Activated CD4-positive, alpha-beta T cell treated with anti-CD3 and anti-CD28 coated beads for 36 hours (primary cell): ENCODE data around the gene NDUFA3. TPM values are rescaled to one million over a fixed set of nuclear protein-coding genes. Genes with fewer than 3 reads are reported as not detected.

Source experiments
- ATAC-seq: fragments of 200-7000 bp; cut with Tn5 transposase; one replicate; pipeline ENCODE4 v1.10.0; 2021; ENCODE audit warnings: mild to moderate bottlenecking, moderate library complexity
- CTCF ChIA-PET: fragments of 350-600 bp; sonication (Branson Sonifier 250); formaldehyde crosslinking; loops from one replicate; lab custom pipeline; 2021; ENCODE audit warnings: antibody characterized with exemption; lab: Charles Lee
- POLR2A ChIA-PET: fragments of 350-600 bp; sonication (Branson Sonifier 250); formaldehyde crosslinking; loops from one replicate; lab custom pipeline; 2021; ENCODE audit warnings: antibody characterized with exemption, inconsistent platforms; lab: Charles Lee
- DNase-seq: peaks from one replicate; pipeline ENCODE4 v3.0.0-alpha.2; 2020
- H3K27ac Mint-ChIP-seq: one replicate; pipeline ENCODE4 v1.8.0; 2021; ENCODE audit warnings: mixed read lengths
- H3K27me3 Mint-ChIP-seq: one replicate; pipeline ENCODE4 v1.8.0; 2021; ENCODE audit warnings: mixed read lengths
- H3K36me3 Mint-ChIP-seq: one replicate; pipeline ENCODE4 v1.8.0; 2021; ENCODE audit warnings: low read depth, mixed read lengths
- H3K4me1 Mint-ChIP-seq: one replicate; pipeline ENCODE4 v1.8.0; 2021; ENCODE audit warnings: mixed read lengths
- H3K4me3 Mint-ChIP-seq: one replicate; pipeline ENCODE4 v1.8.0; 2021; ENCODE audit warnings: mild to moderate bottlenecking, moderate library complexity, mixed read lengths
- H3K9me3 Mint-ChIP-seq: one replicate; pipeline ENCODE4 v1.8.0; 2021; ENCODE audit warnings: low read depth, mixed read lengths
- intact Hi-C, 2 experiments: fragments of 100-400 bp; cut with DNase I in 1 of 2; cut with micrococcal nuclease in 1 of 2; formaldehyde crosslinking; loops; one replicate each; pipeline versions ENCODE4 v1.14.2 to v1.15.1; 2022 to 2024; cut with DNase I, micrococcal nuclease
- total RNA-seq, 2 experiments: library from RNA; stranded (reverse); gene quantifications; one replicate each; pipeline ENCODE4 v1.2.3, GENCODE V29; 2021

NDUFA3 gene
- total RNA-seq, 2 experiments from 2014 or later: 99.9 to 158 TPM

GRCh38 chr19:54108496-54108895 lies 5.8 kb downstream of the NDUFA3 start:
- DNase-seq: no peak
- intact Hi-C loops: no loop called here
- ATAC-seq: no peak
- POLR2A ChIA-PET: no interaction called here
- Mint-ChIP-seq H3K9me3 (no peaks in the 10 kb centered on the region), H3K27me3 (no peaks in the 10 kb centered on the region), H3K4me3 (no peak overlapping the region), H3K4me1 (peaks cover 10% of the 10 kb centered on the region), H3K27ac (no peak overlapping the region), H3K36me3 (peaks cover 38% of the 10 kb centered on the region)
- CTCF ChIA-PET: no interaction called here

GRCh38 chr19:54109651-54110050 lies 7.0 kb downstream of the NDUFA3 start:
- DNase-seq (no peak), ATAC-seq (no peak)
- H3K4me1 Mint-ChIP-seq: peaks cover 16% of the 10 kb centered on the region
- peaks cover 47% of the 10 kb centered on the region for H3K36me3 Mint-ChIP-seq
- ChIA-PET CTCF (no interaction called here), POLR2A (no interaction called here)
- no peak overlapping the region for H3K27ac Mint-ChIP-seq
- intact Hi-C loops: no loop called here
- no peak overlapping the region for H3K4me3 Mint-ChIP-seq
- no peaks in the 10 kb centered on the region for H3K9me3 Mint-ChIP-seq
- no peaks in the 10 kb centered on the region for H3K27me3 Mint-ChIP-seq

GRCh38 chr19:54114340-54115108 lies 11.9 kb downstream of the NDUFA3 start:
- peaks cover 44% of the 10 kb centered on the region for H3K36me3 Mint-ChIP-seq
- no peaks in the 10 kb centered on the region for H3K9me3 Mint-ChIP-seq
- peak overlapping the region; percentile 96 for H3K27ac Mint-ChIP-seq
- H3K27me3 Mint-ChIP-seq: no peaks in the 10 kb centered on the region
- POLR2A ChIA-PET: interaction anchor here (1.0 to 3.5 kb wide), 5 partner anchors 11 to 349 kb away, joined by 3 to 32 read pairs (median 9); partner anchors contain the start of genes CNOT3, LENG9, MBOAT7 and NDUFA3
- ATAC-seq (peak; percentile 55), DNase-seq (peak; percentile 76)
- intact Hi-C loops: loop anchor here (1.0 to 5.0 kb wide), 12 partner anchors 12 to 1012 kb away; partner anchors contain the start of genes CNOT3 (in 2 of the 2), LENG1 (in 2 of the 2), NDUFA3 (in 2 of the 2) and LENG8 (in 1 of the 2)
- peak overlapping the region; percentile 83 for H3K4me3 Mint-ChIP-seq
- H3K4me1 Mint-ChIP-seq: peaks cover 25% of the 10 kb centered on the region
- CTCF ChIA-PET: interaction anchor here (0.6 to 1.4 kb wide), 3 partner anchors 12 to 1347 kb away, joined by 4 read pairs; partner anchors contain the start of genes CNOT3 and NDUFA3

GRCh38 chr19:54115109-54116063 lies 12.7 kb downstream of the NDUFA3 start, which contains the start of the genes PRPF31 and TFPT:
PRPF31 (plus strand) TSS chr19:54115754; CDS start chr19:54118279, 2,525 bp downstream.
TFPT (minus strand) TSS chr19:54115657; CDS start chr19:54115269, 388 bp downstream.
- ATAC-seq (peak; percentile 94), DNase-seq (peak; percentile 97)
- H3K9me3 Mint-ChIP-seq: no peaks in the 10 kb centered on the region
- no peaks in the 10 kb centered on the region for H3K27me3 Mint-ChIP-seq
- H3K27ac Mint-ChIP-seq: peak within 1 kb of the TSS; percentile 96
- ChIA-PET POLR2A (interaction anchor here (0.7 to 3.5 kb wide), 8 partner anchors 12 to 348 kb away, joined by 3 to 32 read pairs (median 8); partner anchors contain the start of genes CNOT3, LENG9, MBOAT7 and NDUFA3), CTCF (interaction anchor here (1.0 to 1.4 kb wide), 4 partner anchors 13 to 74 kb away, joined by 3 to 4 read pairs (median 4); partner anchors contain the start of genes CNOT3, MBOAT7 and NDUFA3)
- H3K36me3 Mint-ChIP-seq: peaks cover 43% of the 10 kb centered on the region
- intact Hi-C loops: loop anchor here (1.0 to 5.0 kb wide), 12 partner anchors 13 to 1013 kb away; partner anchors contain the start of genes CNOT3 (in 2 of the 2), LENG1 (in 2 of the 2), NDUFA3 (in 2 of the 2) and LENG8 (in 1 of the 2)
- H3K4me3 Mint-ChIP-seq: peak within 1 kb of the TSS; percentile 83
- H3K4me1 Mint-ChIP-seq: peaks cover 25% of the 10 kb centered on the region

GRCh38 chr19:54121259-54121658 lies 18.6 kb downstream of the NDUFA3 start:
- DNase-seq (no peak), ATAC-seq (no peak)
- Mint-ChIP-seq H3K27ac (no peak overlapping the region), H3K4me3 (no peak overlapping the region), H3K4me1 (peaks cover 14% of the 10 kb centered on the region), H3K27me3 (no peaks in the 10 kb centered on the region), H3K9me3 (no peaks in the 10 kb centered on the region), H3K36me3 (peaks cover 49% of the 10 kb centered on the region)
- intact Hi-C loops: no loop called here
- CTCF ChIA-PET: no interaction called here
- POLR2A ChIA-PET: no interaction called here

- no peaks in the 10 kb centered on the region for H3K27me3 Mint-ChIP-seq
- ATAC-seq (no peak), DNase-seq (no peak)
- no peak overlapping the region for H3K27ac Mint-ChIP-seq
- ChIA-PET CTCF (interaction anchor here (0.7 to 1.0 kb wide), 2 partner anchors 10 to 253 kb away, joined by 3 read pairs; no protein-coding TSS in a partner anchor), POLR2A (interaction anchor here (0.8 kb wide), 1 partner anchor 13 kb away, joined by 3 read pairs; no protein-coding TSS in a partner anchor)
- no peaks in the 10 kb centered on the region for H3K4me1 Mint-ChIP-seq
- intact Hi-C loops: no loop called here
- H3K9me3 Mint-ChIP-seq: no peaks in the 10 kb centered on the region
- peaks cover 48% of the 10 kb centered on the region for H3K36me3 Mint-ChIP-seq
- H3K4me3 Mint-ChIP-seq: no peak overlapping the region
Measured at GRCh38 chr19:54123682-54124081, 21.0 kb downstream of the NDUFA3 start.

- DNase-seq (no peak), ATAC-seq (no peak)
- intact Hi-C loops: no loop called here
- ChIA-PET POLR2A (no interaction called here), CTCF (interaction anchor here (1.0 kb wide), 1 partner anchor 252 kb away, joined by 3 read pairs; no protein-coding TSS in a partner anchor)
- Mint-ChIP-seq H3K27ac (no peak overlapping the region), H3K27me3 (no peaks in the 10 kb centered on the region), H3K4me1 (no peaks in the 10 kb centered on the region), H3K4me3 (no peak overlapping the region), H3K9me3 (no peaks in the 10 kb centered on the region), H3K36me3 (peaks cover 45% of the 10 kb centered on the region)
Measured at GRCh38 chr19:54124393-54124792, 21.7 kb downstream of the NDUFA3 start.

GRCh38 chr19:54125713-54126112 lies 23.1 kb downstream of the NDUFA3 start:
- CTCF ChIA-PET: no interaction called here
- H3K27ac Mint-ChIP-seq: no peak overlapping the region
- DNase-seq (no peak), ATAC-seq (no peak)
- intact Hi-C loops: no loop called here
- no peaks in the 10 kb centered on the region for H3K4me1 Mint-ChIP-seq
- H3K9me3 Mint-ChIP-seq: no peaks in the 10 kb centered on the region
- no peaks in the 10 kb centered on the region for H3K27me3 Mint-ChIP-seq
- H3K4me3 Mint-ChIP-seq: no peak overlapping the region
- POLR2A ChIA-PET: no interaction called here
- peaks cover 37% of the 10 kb centered on the region for H3K36me3 Mint-ChIP-seq

- H3K36me3 Mint-ChIP-seq: peaks cover 22% of the 10 kb centered on the region
- CTCF ChIA-PET: no interaction called here
- POLR2A ChIA-PET: no interaction called here
Measured at GRCh38 chr19:54127688-54128440, 25.2 kb downstream of the NDUFA3 start.

GRCh38 chr19:54128441-54128725 lies 25.7 kb downstream of the NDUFA3 start:
- ATAC-seq: no peak
- intact Hi-C loops: no loop called here
- ChIA-PET CTCF (no interaction called here), POLR2A (no interaction called here)
- no peak overlapping the region for H3K27ac Mint-ChIP-seq
- H3K9me3 Mint-ChIP-seq: no peaks in the 10 kb centered on the region
- no peaks in the 10 kb centered on the region for H3K4me1 Mint-ChIP-seq
- H3K36me3 Mint-ChIP-seq: peaks cover 20% of the 10 kb centered on the region
- DNase-seq: no peak
- no peak overlapping the region for H3K4me3 Mint-ChIP-seq
- no peaks in the 10 kb centered on the region for H3K27me3 Mint-ChIP-seq

More at GRCh38 chr19:54127688-54128440, 25.2 kb downstream of the NDUFA3 start:
- DNase-seq: no peak
- no peak overlapping the region for H3K27ac Mint-ChIP-seq
- no peak for ATAC-seq
- H3K9me3 Mint-ChIP-seq: no peaks in the 10 kb centered on the region
- intact Hi-C loops: no loop called here
- no peaks in the 10 kb centered on the region for H3K27me3 Mint-ChIP-seq
- H3K4me1 Mint-ChIP-seq: no peaks in the 10 kb centered on the region
- H3K4me3 Mint-ChIP-seq: no peak overlapping the region
